ENCODE results near the gene TECTA. TPM values are rescaled to one million over a fixed set of nuclear protein-coding genes. Genes with fewer than 3 reads are reported as not detected.

TECTA gene
- total and polyA plus RNA-seq, 2 experiments from 2014 or later, result 0.17 to 0.50 TPM

GRCh38 chr11:121207485-121208115, 106.6 kb downstream of the TECTA start:
- Histone ChIP-seq H2AFZ (no peak overlapping the region), H3K9me2 (replicated peaks; ENCODE audit: insufficient read depth) (no peaks in the 10 kb centered on the region), H3K4me3 (no peak overlapping the region), H3K27me3 (no peaks in the 10 kb centered on the region), H3K36me3 (replicated peaks; ENCODE audit: insufficient read depth, low read depth) (no peaks in the 10 kb centered on the region), H3K79me2 (no peaks in the 10 kb centered on the region), H3K27ac (no peak overlapping the region), H3K9me3 (ENCODE audit: low read depth) (no peaks in the 10 kb centered on the region), H4K20me1 (ENCODE audit: insufficient read depth, poor library complexity, severe bottlenecking) (no peaks in the 10 kb centered on the region), H3K4me1 (ENCODE audit: insufficient read depth) (no peaks in the 10 kb centered on the region), H3K4me2 (peak overlapping the region; percentile 4)
- DNase-seq (ENCODE audit: low spot score), result no peak
- no peak for TF ChIP-seq CTCF (IDR thresholded peaks at IDR 0.05; ENCODE audit: poor library complexity)
- TF ChIP-seq EZH2phosphoT487 (IDR thresholded peaks at IDR 0.05; ENCODE audit: low read depth, severe bottlenecking, unreplicated experiment), result no peak
- no peak for TF ChIP-seq EZH2 (IDR thresholded peaks at IDR 0.05; ENCODE audit: borderline replicate concordance)

- no peak overlapping the region for H3K4me2 ChIP-seq
- no peaks in the 10 kb centered on the region for H3K79me2 ChIP-seq
- no peaks in the 10 kb centered on the region for H3K9me2 ChIP-seq (replicated peaks; ENCODE audit: insufficient read depth)
- no peaks in the 10 kb centered on the region for H3K4me1 ChIP-seq (ENCODE audit: insufficient read depth)
- no peak overlapping the region for H2AFZ ChIP-seq
- no peaks in the 10 kb centered on the region for H3K9me3 ChIP-seq (ENCODE audit: low read depth)
- no peaks in the 10 kb centered on the region for H4K20me1 ChIP-seq (ENCODE audit: insufficient read depth, poor library complexity, severe bottlenecking)
- H3K36me3 ChIP-seq (replicated peaks; ENCODE audit: insufficient read depth, low read depth), result no peaks in the 10 kb centered on the region
- H3K27ac ChIP-seq, result no peak overlapping the region
- H3K27me3 ChIP-seq, result no peaks in the 10 kb centered on the region
- TF ChIP-seq EZH2phosphoT487 (IDR thresholded peaks at IDR 0.05; ENCODE audit: low read depth, severe bottlenecking, unreplicated experiment), result no peak
- no peak for TF ChIP-seq EZH2 (IDR thresholded peaks at IDR 0.05; ENCODE audit: borderline replicate concordance)
- no peak for TF ChIP-seq CTCF (IDR thresholded peaks at IDR 0.05; ENCODE audit: poor library complexity)
- no peak overlapping the region for H3K4me3 ChIP-seq
- DNase-seq (ENCODE audit: low spot score), result no peak
These were observed 109.5 kb downstream of the TECTA start for GRCh38 chr11:121210445-121211080.

DNA sequence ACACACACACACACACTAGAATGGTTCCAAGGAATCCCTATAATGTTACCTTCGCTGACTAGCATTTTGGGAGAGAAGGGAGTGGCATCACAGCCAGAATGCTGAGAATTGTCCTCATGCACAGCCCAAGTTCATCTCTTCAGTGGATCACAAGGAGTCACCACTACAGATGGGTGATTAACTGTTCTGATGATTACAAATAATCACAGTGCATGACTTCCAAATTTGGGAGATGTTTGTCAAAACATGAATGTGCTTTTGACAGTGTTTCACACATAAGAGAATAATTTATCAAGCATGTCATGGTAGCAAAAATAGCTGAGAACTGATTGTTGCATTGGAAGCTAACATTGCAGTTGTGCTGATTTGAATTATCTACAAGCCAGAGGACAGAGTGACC, 110.6 kb downstream of the TECTA start:
- Histone ChIP-seq H4K20me1 (ENCODE audit: insufficient read depth, poor library complexity, severe bottlenecking) (no peaks in the 10 kb centered on the region), H3K36me3 (replicated peaks; ENCODE audit: insufficient read depth, low read depth) (no peaks in the 10 kb centered on the region), H3K79me2 (no peaks in the 10 kb centered on the region), H3K27me3 (no peaks in the 10 kb centered on the region), H3K4me2 (no peak overlapping the region), H3K27ac (no peak overlapping the region), H3K9me3 (ENCODE audit: low read depth) (no peaks in the 10 kb centered on the region), H3K4me1 (ENCODE audit: insufficient read depth) (no peaks in the 10 kb centered on the region), H3K9me2 (replicated peaks; ENCODE audit: insufficient read depth) (no peaks in the 10 kb centered on the region), H2AFZ (no peak overlapping the region), H3K4me3 (no peak overlapping the region)
- no peak for TF ChIP-seq EZH2 (IDR thresholded peaks at IDR 0.05; ENCODE audit: borderline replicate concordance)
- TF ChIP-seq EZH2phosphoT487 (IDR thresholded peaks at IDR 0.05; ENCODE audit: low read depth, severe bottlenecking, unreplicated experiment), result no peak
- TF ChIP-seq CTCF (IDR thresholded peaks at IDR 0.05; ENCODE audit: poor library complexity), result no peak
- DNase-seq (ENCODE audit: low spot score), result no peak
- WGBS (ENCODE audit: low lambda C conversion rate, missing lambda C conversion rate), result 94% methylated on average over 1 of the region's 1 CpG
